ENCODE measurements around the gene C1orf35. TPM values are rescaled to one million over a fixed set of nuclear protein-coding genes. Genes with fewer than 3 reads are reported as not detected.

Gene C1orf35
- total RNA-seq, 3 donors from 2014 or later = 11.5 to 17.0 (median 15.7) TPM

DNA sequence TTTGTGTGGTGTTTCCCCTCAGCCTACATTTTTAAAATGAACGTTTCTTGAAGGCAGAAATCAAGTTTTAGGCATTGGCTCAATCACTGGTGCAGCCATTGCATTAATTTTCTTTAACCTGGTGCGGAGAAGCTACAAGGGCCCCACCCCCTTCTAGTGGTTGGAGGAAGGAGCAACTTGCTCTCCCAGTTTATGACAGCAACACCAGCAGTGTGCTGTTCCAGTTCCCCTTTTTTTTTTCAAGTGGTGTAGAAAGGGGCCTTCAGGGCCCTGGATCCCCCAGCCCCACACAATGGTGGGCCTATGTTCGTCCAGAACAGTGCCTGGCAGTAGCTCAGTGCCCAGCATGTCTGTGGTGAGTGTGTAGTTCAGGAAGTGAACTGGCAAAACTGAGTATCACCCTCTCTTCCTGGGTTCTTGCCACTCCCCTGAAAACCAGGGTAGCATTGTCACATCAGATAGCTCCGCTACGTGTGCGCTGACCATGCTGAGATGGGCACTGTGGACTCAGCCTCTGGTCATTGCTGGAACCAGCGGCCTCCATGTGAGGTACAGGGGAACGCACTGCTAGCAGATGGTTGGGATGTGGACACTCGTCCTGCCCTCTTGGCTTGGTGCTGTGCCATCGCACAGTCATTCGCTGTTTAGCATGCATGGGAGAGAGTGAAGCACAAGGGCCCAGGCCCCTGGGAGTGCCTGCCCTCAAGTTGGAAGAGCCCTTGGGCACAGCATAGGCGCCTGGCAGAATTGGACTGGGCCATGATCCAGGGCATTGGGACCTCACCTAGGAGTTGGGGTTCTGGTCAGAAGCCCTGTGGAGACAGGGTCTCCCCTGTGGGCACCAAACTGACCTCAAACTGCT is 13.4 kb downstream of the C1orf35 start:
- no peak for DNase-seq (ENCODE audit: low spot score in 2 of 2)
- intact Hi-C loops (cut with DNase I; ENCODE audit: low total_unique reads) = loop anchor here (10.0 kb wide), 1 partner anchor 185 kb away; no protein-coding TSS in a partner anchor
- peaks cover 5 to 8% of the 10 kb centered on the region in 2 donors for H3K9me3 ChIP-seq
- peak overlapping the region in 1 of 3 donors; percentile 41 for H3K4me3 ChIP-seq
- H3K36me3 ChIP-seq = no peaks in the 10 kb centered on the region
- H3K27me3 ChIP-seq = no peaks in the 10 kb centered on the region
- TF ChIP-seq, protein P1, sequence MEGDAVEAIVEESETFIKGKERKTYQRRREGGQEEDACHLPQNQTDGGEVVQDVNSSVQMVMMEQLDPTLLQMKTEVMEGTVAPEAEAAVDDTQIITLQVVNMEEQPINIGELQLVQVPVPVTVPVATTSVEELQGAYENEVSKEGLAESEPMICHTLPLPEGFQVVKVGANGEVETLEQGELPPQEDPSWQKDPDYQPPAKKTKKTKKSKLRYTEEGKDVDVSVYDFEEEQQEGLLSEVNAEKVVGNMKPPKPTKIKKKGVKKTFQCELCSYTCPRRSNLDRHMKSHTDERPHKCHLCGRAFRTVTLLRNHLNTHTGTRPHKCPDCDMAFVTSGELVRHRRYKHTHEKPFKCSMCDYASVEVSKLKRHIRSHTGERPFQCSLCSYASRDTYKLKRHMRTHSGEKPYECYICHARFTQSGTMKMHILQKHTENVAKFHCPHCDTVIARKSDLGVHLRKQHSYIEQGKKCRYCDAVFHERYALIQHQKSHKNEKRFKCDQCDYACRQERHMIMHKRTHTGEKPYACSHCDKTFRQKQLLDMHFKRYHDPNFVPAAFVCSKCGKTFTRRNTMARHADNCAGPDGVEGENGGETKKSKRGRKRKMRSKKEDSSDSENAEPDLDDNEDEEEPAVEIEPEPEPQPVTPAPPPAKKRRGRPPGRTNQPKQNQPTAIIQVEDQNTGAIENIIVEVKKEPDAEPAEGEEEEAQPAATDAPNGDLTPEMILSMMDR (IDR thresholded peaks at IDR 0.05) = no peak
- no peak for TF ChIP-seq POLR2A (IDR thresholded peaks at IDR 0.05)
- no peak for TF ChIP-seq POLR2AphosphoS5 (IDR thresholded peaks at IDR 0.05)
- peaks cover 37 to 70% of the 10 kb centered on the region in 2 donors for H3K4me1 ChIP-seq
- peak overlapping the region; percentile 21 to 41 for H3K27ac ChIP-seq

DNA sequence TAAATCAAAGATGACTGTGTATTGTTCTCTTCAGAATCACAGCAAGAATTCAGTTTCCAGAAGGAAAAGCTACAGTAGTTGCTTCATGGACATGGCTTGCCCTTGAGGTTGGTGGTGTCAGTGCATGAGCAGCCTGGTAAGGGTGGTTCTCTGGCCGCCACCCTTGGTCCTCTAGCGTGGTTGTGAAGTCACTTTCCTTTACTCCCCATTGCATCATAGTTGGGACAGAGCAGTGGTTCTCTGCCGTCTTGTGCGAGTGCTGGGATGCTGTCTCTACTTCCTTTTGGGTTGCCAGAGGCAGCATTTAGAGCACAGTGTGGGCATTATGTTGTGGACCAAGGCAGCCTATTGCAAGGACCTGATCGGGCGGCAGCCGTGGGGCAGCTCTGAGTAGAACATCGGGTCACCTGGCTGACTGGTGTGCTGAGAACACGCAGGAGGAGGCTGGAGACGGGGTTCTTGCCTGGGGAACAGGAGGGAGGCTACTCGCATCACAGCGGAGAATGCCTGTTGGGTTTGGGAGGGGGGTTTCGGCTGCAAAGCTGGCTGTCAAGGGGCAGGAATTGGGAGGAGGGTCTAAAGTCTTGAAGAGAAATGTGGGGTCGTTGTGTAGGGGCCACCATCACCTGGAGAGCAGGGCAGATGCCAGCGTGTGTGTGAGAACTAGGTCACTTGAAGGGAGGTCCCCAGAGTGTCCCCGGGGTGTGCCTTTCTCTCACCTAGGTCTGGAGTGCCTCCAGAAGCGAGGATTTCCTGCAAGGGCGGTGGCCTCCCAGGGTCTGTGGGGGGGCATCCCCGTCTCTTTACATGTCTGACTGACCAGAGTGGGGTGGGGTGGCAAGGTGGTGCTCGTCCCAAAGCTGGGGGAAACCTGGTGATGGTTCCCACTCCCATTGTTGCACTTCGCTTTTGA is 14.3 kb downstream of the C1orf35 start:
- H3K27ac ChIP-seq = peak overlapping the region; percentile 23 to 33

DNA sequence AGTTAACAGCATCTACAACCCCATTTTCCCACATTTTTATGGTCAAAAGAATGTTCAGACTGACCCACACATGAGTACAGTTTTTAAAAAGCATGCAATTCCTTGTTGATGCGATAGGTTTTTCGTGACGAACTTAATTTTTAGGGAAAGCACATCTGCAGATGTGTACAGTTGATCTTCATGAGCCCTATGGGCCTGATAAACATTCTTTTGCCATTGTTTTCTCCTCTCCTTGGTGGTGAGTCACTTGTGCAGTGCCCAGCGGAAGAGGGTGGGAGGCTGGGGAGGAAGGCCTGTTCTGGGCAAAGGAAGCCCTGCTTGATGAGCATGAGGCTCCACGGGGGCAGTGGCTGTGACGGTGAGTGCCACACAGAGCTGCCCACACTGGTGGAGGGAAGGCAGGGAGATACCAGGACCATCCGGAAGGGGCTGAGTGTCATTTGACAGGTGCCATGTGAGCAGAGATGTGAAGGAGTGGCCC is 15.3 kb downstream of the C1orf35 start:
- intact Hi-C loops (cut with DNase I; ENCODE audit: low total_unique reads) = loop anchor here (10.0 kb wide), 1 partner anchor 187 kb away; no protein-coding TSS in a partner anchor
- H3K4me3 ChIP-seq = peak overlapping the region in 2 of 3 donors; percentile 5 to 43
- H3K4me1 ChIP-seq = peaks cover 37 to 70% of the 10 kb centered on the region in 2 donors
- peak in 1 of 3 donors; percentile 24 for TF ChIP-seq POLR2AphosphoS5 (IDR thresholded peaks at IDR 0.05)
- TF ChIP-seq, protein P1 (IDR thresholded peaks at IDR 0.05) = no peak
- no peak for TF ChIP-seq POLR2A (IDR thresholded peaks at IDR 0.05)
- no peaks in the 10 kb centered on the region for H3K27me3 ChIP-seq
- no peaks in the 10 kb centered on the region for H3K36me3 ChIP-seq
- H3K9me3 ChIP-seq = no peaks in the 10 kb centered on the region
- peak in 1 of 2 donors; percentile 42 for DNase-seq (ENCODE audit: low spot score in 2 of 2)
- H3K27ac ChIP-seq = peak overlapping the region; percentile 54 to 63

More for the DNA sequence above, 14.3 kb downstream of the C1orf35 start:
- peaks cover 37 to 72% of the 10 kb centered on the region in 2 donors for H3K4me1 ChIP-seq
- intact Hi-C loops (cut with DNase I; ENCODE audit: low total_unique reads) = loop anchor here (10.0 kb wide), 1 partner anchor 186 kb away; no protein-coding TSS in a partner anchor
- peak overlapping the region in 1 of 3 donors; percentile 43 for H3K4me3 ChIP-seq
- no peak for TF ChIP-seq POLR2A (IDR thresholded peaks at IDR 0.05)
- no peaks in the 10 kb centered on the region for H3K9me3 ChIP-seq
- peak in 1 of 2 donors; percentile 31 for DNase-seq (ENCODE audit: low spot score in 2 of 2)
- H3K27me3 ChIP-seq = no peaks in the 10 kb centered on the region
- no peaks in the 10 kb centered on the region for H3K36me3 ChIP-seq

DNA sequence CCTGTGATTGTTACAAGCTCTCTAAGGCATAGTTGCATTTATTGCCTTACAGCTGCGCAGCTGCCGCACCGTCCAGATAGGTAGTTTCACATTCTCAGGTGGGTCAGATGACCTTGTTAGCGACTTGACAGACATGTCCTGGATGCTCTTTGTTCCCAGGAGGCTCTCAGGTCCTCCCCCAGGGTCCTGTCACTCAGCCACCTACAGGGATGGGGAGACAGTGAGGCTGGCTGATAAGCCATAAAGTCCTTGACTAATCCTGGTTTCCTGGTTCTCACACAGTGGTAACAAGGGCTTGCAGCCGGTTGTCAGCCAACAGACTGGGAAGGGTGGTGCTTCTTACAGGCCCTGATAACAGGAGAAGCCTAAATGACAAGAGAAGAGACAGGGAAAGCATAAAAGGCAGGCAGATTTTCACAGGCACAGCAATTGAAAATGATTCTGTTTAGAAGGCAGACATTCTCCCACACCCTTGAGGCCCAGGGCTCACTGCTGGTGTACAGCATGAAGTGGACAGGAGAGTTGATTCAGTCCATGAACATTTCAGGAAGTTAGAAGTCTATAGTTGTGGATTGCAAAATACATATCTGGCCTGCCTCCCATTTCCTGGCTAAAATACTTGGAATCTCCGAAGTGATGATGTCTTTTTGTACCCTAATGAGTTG is 17.7 kb downstream of the C1orf35 start:
- H3K36me3 ChIP-seq = no peaks in the 10 kb centered on the region
- H3K4me3 ChIP-seq = peak overlapping the region; percentile 3 to 100 (median 79)
- DNase-seq (ENCODE audit: low spot score in 2 of 2) = no peak

More for the DNA sequence above, 17.7 kb downstream of the C1orf35 start:
- Histone ChIP-seq H3K27ac (peak overlapping the region; percentile 54 to 98), H3K4me1 (peaks cover 36 to 57% of the 10 kb centered on the region in 2 donors), H3K27me3 (no peaks in the 10 kb centered on the region), H3K9me3 (no peaks in the 10 kb centered on the region)
- intact Hi-C loops (cut with DNase I; ENCODE audit: low total_unique reads) = loop anchor here (10.0 kb wide), 1 partner anchor 189 kb away; no protein-coding TSS in a partner anchor
- TF ChIP-seq POLR2A (IDR thresholded peaks at IDR 0.05) (no peak), POLR2AphosphoS5 (IDR thresholded peaks at IDR 0.05) (no peak)
- TF ChIP-seq, protein P1 (IDR thresholded peaks at IDR 0.05) = no peak
